NCI-H146 treated with DMSO at 0.1 percent for 48 hours (cell line): ENCODE measurements around the gene CLIC3.

ENCODE experiments used
- DNase-seq: peaks from one replicate; lab custom pipeline; 2025; ENCODE audit not compliant: unreplicated experiment; lab: John Stamatoyannopoulos, UW

CLIC3 gene

GRCh38 chr9:136982232-136983051 is 13.9 kb downstream of the CLIC3 start, which contains the start of gene LCNL1:
Gene LCNL1 (plus strand): TSS chr9:136982993. CDS start chr9:136983587, 594 bp downstream.
- no peak for DNase-seq

GRCh38 chr9:136981588-136982231 is 14.7 kb downstream of the CLIC3 start:
- no peak for DNase-seq

GRCh38 chr9:136980669-136981478 is 15.5 kb downstream of the CLIC3 start:
- no peak for DNase-seq

- no peak for DNase-seq
Measured at GRCh38 chr9:136979769-136980587, 16.4 kb downstream of the CLIC3 start.

GRCh38 chr9:136978865-136979544 is 17.4 kb downstream of the CLIC3 start:
- no peak for DNase-seq

GRCh38 chr9:136978073-136978864 is 18.1 kb downstream of the CLIC3 start:
- peak; percentile 14 for DNase-seq

- no peak for DNase-seq
Measured at GRCh38 chr9:136977649-136978072, 18.7 kb downstream of the CLIC3 start.

- DNase-seq, result no peak
Measured at GRCh38 chr9:136977223-136977622, 19.1 kb downstream of the CLIC3 start, which contains the start of gene PTGDS. Gene PTGDS (plus strand): TSS chr9:136977504. CDS start chr9:136977579, 75 bp downstream.

- DNase-seq, result no peak
Measured at GRCh38 chr9:136975644-136976043, 20.7 kb downstream of the CLIC3 start.

- no peak for DNase-seq
Measured at GRCh38 chr9:136974817-136975535, 21.4 kb downstream of the CLIC3 start.

GRCh38 chr9:136973618-136974617 is 22.4 kb downstream of the CLIC3 start:
- DNase-seq, result no peak

GRCh38 chr9:136972743-136973142 is 23.6 kb downstream of the CLIC3 start:
- DNase-seq, result no peak

GRCh38 chr9:136972335-136972734 is 24.0 kb downstream of the CLIC3 start:
- no peak for DNase-seq

- DNase-seq, result no peak
Measured at GRCh38 chr9:136971746-136972145, 24.6 kb downstream of the CLIC3 start.

- no peak for DNase-seq
Measured at GRCh38 chr9:136970361-136970760, 26.0 kb downstream of the CLIC3 start.

GRCh38 chr9:136969774-136970173 is 26.6 kb downstream of the CLIC3 start:
- no peak for DNase-seq

- no peak for DNase-seq
Measured at GRCh38 chr9:136969150-136969549, 27.2 kb downstream of the CLIC3 start.
